AML-193 (cell line): ENCODE measurements around the gene LAMP5.
A peak's percentile ranks its signal among the peaks of the same experiment; 100 is the strongest.

Source experiments
- DNase-seq, 2 experiments: peaks; one replicate each; lab custom pipeline; 2025; lab: John Stamatoyannopoulos, UW

The LAMP5 gene

DNA sequence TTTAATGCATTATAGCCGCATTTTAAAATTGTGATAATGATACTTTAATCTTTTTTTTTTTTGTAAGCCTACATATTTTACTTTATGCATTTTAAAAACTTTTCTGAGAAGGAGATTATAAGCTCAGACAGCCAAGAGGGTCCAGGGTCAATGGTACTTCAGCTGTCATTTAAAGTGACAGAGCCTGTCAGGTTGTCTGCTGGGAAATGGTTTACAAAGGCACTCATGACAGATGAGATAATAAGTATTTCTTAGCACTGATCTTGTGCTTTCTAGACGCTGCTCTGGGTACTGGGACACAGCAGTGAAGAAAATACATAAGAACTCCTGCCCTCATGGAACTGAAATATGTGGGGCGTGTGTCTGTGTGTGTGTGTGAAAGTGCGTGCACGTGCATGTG, 19.6 kb downstream of the LAMP5 start:
- DNase-seq: no peak

DNA sequence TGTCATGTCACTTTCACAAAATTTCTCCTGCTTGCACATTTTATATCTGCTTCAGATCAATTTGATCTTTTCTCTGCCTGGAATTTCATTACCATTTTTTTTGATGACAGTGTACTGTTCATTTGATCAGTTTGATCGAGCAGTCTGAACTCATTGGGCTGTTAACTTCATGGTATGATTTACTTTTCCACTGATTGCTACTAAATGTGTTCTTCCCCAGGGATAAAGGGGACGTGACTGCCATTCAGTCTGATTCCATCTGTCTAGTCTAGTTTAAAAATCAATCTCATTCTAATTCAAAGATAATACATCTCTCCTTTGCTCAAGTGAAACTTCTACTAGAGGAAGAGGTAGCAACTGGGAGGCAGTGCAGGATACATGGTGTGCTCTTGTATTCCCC, 21.1 kb downstream of the LAMP5 start:
- DNase-seq: no peak

DNA sequence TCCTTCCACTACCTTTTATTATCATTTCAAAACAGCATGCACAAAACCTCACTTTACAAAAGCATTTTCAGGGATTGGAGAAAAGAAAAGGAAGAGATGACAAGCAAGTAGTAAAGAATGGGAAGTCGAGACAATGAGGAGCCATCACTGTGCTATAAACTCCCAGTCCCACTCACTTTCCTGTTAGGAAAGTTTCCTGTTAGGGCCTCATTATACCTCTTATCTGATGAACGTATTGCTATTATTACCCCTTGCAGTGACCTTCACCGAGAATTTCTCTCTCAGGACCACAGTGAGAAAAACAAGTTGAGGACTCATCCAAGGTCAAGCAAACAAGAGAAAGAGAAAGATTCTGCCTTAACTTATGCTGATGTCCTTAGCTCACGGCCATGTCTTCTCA, 28.8 kb downstream of the LAMP5 start:
- DNase-seq: no peak

DNA sequence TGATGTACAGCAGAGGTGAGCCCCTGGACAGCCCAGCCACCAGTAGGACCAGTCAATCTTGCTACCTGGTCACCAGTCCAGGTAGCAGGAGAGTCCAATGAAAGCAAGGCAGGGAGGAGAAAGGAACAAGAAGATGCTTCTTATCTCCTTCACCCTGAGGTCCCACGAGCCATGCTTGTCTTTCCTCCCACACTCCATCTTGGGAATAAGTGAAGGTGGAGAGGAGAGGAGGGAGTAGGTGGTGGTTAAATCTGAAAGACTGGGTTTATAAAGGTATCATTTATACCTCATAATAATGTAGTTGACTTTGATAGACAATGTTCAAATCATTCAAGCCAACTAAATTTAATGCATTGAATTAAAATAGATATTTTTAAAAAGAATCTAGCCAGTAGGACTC, 35.9 kb downstream of the LAMP5 start:
- DNase-seq: no peak

DNA sequence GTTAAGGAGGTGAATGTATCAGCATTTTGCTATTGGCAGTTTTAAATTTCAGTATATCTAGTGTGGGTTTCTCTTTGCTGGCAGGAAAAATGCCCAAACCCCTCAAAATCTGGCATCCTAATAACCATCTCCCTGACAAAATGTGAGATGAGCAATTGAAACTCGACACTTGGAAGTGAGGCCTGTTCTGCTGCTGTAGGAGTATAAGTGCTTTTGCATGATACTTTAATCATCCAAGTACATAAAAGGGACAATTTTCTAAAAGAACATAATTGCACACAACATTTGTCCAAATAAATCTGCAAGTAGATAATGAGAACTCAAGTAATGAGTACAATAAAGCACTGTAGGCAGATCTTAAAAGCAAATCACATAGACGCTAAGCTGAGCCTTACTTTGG, 36.5 kb downstream of the LAMP5 start:
- no peak for DNase-seq

DNA sequence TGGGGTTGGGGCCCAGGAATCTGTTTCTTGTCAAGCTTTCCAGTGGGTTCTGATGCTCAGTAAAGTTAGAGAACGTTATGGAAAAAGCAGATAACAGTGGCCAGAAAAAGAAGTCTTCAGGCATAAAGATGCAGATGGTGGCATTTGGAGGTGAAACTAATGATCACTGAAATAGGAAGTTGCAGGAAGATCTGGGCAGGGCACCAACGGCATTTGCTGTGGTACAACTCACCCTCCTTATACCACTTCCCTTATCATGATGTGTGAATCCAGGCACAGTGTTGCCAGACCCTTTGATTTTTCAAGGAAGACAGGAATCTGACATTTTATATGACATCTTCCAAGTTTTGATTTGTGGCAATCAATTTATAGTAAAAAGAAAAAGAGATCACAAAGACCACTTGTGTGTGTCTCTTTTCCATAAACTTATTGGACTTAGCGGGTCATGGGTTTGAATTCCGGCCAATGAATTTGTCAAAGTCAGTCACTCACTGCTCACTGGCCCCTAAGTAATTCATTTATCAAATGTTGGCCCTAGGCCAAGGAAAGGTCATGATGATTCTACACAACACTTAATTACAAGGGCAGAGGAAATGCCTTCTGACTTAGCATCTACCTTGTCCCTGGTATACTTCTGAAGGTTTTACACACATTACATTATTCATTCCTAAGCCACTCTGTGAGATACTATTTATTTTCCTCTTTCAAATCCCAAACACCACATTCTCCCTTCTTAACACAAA, 37.6 kb downstream of the LAMP5 start:
- peak; percentile 3 for DNase-seq

DNA sequence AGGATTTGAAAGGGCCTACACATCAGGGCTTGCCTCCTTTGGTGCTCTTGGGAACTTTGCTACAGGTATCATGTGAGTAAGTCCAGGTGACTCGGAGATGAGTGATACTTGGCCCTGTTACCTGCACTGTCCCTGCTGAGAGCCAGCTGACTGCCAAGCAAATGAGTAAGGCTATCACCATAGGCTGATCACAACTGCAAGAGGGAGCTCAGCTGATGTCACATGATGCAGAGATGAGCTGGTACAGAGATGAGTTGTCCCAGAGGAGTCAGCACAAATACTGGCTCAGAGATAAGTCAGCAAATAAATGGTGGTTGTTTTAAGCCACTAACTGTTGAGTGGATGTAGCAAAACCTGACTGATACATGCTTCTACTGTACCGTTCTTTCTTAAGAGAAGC, 41.4 kb downstream of the LAMP5 start:
- no peak for DNase-seq

DNA sequence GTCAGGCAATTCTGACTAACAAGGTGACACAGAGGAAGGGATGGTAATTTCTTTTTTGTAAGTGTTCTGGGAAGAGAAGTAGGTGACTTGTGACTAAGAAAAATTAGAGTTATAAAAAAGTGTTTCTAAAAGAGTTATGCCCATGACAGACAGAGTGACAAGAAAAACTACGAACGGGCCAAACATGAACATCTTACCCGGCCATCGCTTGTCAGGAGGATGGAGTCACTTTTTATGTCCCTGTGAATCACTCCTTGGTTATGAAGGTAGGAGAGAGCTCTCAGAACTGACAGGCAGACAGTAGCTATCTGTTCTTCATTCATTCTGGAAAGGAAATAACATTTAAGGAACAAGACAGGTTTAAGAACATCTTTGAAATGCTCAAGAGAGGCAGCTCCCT, 43.0 kb downstream of the LAMP5 start:
- DNase-seq: no peak

DNA sequence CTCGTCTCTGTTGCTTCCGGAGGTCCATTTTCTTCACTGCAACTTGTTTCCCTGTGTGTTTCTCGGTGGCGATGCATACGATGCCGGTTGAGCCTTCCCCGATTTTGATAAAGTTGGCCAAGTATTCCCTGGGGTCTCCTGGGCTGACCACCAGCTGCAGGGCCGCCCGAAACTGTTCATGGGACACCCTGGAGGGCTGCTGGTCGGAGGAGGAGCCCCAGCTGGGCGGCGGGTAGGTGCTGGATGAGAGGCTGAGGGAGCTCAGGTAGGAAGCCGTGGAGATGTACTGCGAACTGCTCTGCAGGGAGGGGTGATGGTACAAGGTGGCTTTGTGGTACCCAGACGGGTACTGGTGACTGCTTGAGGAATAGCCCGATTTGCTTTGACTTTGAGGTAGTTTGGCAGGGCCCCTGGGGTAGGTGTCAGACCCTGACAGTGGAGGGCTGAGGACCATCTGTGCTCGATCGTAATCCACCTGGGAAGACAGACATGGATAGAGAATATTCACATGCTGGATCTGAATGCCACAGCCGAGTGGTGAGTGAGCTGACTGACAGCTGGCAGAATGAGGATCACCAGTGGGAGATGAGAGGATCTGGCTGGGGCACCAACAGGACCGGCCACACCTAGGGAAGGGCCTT, 51.6 kb downstream of the LAMP5 start:
- no peak for DNase-seq

DNA sequence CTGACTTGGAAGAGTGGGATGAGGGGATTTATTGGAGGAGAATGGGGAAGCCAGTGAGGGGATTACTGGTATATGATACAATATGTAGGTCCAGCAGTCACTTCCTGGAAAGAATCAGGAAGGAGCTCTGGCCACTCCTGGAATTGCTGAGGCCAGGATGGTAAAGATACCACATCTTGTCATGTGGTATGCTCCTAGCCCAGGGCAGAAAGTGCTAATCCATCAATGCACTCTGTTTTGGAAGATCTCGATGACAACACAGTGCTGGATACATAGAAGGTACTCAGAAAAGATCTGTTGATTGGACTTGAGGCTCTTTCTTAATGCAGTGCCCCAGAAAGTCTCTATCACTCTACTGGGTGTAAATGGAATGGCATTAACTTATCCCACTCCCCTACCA, 52.6 kb downstream of the LAMP5 start:
- no peak for DNase-seq

DNA sequence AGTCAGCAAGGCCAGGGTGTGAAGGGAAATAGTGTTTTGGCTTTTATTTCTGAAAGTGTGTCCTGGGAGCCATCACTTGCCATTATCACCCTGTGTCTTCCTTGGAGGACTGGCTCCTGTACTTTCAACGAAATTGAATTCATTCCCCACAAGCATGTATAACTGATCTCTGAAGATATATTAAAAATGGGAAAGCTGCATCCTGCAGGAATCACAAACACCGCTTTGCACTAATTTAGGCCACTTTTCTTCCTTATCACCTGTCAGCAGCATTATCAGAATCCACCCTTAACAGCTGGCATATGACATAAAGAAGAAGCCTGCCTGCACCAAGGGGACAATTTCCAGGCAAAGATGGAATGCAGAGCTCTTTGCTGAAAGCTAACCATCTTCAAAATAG, 56.2 kb downstream of the LAMP5 start:
- no peak for DNase-seq

DNA sequence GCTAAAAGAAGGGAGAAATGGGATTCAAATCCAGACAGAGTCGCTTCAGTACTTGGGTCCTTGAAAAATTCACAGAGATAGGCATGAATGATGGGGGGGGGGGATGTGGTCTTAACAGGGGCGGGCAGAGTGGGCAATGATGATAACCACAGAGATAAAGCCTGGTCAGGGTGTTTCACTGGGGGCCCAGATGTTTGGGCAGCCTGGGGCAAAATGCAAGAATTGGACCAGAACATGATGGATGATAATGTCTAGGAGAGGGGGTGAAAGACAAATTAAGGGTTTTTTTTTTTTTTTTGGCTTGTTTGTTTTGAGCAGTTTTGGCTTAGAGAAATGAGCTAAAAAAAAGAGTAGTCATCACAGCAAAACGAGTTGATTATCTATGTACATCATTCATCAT, 57.4 kb downstream of the LAMP5 start:
- DNase-seq: no peak

DNA sequence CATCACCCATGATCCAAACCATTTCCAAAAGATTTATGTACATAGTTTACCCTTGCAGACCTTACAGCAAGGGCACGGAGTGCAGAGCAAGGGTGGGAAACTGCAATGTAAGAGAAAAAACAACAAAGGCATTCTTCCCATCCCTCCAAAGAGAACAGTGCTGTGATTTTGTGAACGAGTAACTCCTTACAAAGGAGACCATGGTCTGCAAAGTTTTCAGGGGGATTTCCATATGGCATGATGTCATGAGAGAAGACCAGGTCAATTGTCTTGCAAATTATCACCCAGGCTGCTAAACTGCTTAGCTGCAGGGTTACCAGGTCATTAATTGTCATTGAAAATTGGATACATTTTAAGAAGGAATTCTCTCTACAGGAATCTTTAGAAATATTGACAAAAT, 58.3 kb downstream of the LAMP5 start:
- DNase-seq: no peak

DNA sequence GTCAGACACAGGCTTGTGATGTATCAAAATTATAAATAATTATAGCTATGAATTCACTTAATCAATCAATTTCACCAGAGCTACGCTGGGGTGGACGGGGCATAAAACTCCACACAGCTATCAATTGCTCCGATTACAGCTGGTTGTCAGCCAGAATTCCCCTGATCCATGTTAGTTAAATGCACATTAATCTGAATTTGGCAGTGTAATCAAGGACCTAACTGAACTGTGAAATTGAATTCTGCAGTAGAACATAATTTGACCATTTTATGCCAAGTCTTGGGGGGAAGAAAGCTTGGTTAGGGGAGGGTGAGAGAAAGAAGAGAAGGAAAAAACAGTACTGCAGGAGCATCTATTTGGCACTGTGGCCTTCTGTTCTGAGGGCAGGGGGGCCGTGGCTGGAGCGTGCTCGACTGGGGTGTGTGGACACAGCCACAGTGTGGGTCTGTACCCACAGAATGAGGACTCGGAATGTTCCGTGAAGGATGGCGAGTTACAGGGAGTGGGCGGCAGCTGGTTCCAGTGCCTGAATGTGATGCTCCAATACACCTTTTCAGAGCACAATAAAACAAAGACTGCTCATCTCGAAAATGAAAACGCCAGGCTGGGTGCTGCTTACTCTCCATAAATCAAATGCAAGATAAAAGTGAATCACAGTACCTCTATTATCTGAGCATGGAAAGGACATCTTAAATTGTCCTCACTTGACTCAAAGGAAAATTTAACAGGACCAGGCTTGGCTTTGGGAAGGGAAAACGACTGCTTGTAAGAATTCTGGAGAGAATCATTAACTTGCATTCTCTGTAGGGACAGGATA, 59.2 kb downstream of the LAMP5 start:
- DNase-seq: no peak

DNA sequence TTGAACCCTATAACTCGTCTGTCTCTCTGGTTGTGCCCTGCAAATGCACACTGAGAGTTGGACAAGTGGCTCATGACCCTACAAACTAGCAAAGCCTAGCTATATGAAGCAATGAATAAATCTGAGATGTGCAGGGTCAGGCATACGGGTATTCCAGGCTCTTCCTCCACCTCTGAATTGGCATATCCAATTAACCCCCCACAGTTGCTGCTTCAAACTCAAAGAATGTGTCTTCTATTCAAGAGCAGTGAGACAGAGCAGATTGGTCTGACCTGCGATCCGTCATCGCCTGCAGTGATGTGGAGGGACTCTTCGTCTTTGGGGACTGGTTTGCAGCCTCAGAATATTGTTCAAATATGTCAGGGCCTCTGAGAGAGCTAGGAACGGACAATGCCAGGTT, 59.8 kb downstream of the LAMP5 start:
- no peak for DNase-seq

DNA sequence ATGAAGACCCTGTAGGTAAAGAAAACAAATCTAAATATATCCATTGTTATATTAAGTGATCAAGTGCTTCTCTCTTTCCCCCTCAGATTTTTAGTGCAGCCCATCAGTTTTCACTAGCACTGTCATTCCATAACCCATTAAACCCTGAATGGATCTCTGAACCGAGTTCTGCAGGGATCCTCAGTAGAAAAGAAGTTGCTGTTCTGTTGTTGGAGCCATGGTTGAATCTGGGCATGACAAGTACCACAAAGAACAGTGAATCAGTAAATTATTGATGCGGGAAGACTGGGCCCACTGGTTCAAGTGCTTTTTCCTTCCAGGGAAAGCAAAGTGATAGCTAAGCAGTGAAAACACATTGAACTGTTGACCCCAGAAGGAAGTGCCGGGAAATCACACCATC, 60.4 kb downstream of the LAMP5 start:
- no peak for DNase-seq

DNA sequence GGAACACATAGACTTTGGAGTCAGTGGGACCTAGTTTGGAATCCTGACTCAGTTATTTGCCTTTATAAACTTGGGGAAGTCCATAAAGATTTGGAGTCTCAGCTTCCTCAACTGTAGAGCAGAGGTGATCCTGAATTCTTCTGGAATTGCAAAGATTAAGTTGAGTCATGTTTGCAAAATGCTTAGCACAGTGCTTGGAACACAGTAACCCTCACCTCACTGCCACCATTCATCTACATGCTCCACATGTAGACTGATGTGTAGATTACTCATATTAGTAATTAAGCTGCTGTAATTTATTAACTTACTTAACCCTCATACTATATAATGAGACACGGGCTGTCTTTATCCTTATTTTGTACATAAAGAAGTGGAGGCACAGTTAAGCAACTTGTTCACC, 61.4 kb downstream of the LAMP5 start:
- DNase-seq: no peak

DNA sequence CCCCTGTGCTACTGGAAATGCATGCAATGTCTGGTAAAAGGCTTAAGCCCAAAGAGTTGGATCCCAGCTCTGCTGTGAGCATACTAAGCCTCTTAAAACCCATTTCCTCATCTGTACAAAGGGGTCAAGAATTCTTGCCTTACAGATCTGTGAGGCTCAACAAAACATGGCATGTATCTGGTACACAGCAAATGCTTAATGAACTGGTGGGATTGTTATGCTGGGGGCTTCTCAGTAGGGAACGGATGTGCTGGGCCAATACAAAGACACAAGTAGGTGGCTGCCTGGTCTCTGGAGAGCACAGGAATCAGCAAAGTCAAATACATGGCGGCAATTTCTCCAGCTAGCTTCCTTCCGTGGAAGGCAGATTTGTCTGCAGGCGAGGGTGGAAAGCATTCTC, 62.3 kb downstream of the LAMP5 start:
- no peak for DNase-seq

DNA sequence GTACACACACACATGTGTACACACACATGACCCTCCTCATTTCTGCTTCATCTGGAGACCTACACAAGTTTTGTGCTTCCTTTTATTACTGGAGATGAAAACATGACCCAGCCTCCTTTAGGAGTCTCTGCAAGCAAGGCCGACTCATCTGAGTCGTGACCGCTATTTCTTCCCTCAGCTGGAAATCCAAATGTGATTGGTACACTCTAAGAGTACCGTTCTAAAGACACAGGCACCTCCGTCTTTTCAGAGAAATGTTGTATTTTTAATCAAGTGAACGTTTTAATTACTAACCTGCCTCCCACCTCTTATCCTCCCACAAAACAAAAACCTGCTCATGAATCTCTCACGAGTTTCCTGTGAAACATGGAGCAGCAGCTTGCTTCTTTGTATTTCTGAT, 63.0 kb downstream of the LAMP5 start:
- no peak for DNase-seq

DNA sequence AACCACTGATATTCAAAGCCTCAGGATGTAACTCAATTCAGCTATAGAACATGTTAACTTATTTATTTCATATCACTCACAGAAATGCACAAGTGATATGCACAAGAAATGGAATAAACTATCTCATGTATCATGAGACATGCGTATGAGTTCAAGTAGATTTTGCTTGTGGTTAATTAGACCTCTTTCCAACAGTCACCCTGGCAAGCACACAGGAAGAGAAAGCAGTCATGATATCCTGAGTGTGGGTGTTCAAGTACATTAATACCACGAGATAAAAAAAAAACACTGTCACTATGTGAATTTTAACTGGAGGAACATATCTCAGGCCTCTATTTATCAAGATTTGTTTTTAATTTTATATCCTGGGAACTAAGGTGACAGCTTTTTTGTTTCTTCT, 64.2 kb downstream of the LAMP5 start:
- DNase-seq: no peak
